ENCODE data around the gene GPR108. TPM values are rescaled to one million over a fixed set of nuclear protein-coding genes. Genes with fewer than 3 reads are reported as not detected.

GPR108 gene
- total and polyA plus RNA-seq, 7 experiments from 2014 or later: 36.1 to 96.5 (median 66.1) TPM

GRCh38 chr19:6690160-6690885 is 47.1 kb downstream of the GPR108 start:
- Histone ChIP-seq H3K36me3 (ENCODE audit: control insufficient read depth in 2 of 3, insufficient read depth in 3 of 3, low read length in 3 of 3) (no peaks in the 10 kb centered on the region), H3K4me3 (ENCODE audit: low read length) (no peak overlapping the region), H3K4me1 (ENCODE audit: control insufficient read depth in 2 of 2, insufficient read depth in 2 of 2, low read length in 2 of 2) (no peaks in the 10 kb centered on the region), H3K27me3 (ENCODE audit: control insufficient read depth in 2 of 2, insufficient read depth in 2 of 2, low read length in 2 of 2) (no peaks in the 10 kb centered on the region), H3K9me3 (ENCODE audit: control insufficient read depth in 2 of 3, low read length in 3 of 3) (no peaks in the 10 kb centered on the region), H3K27ac (ENCODE audit: low read depth, low read length) (no peak overlapping the region)
- Mint-ChIP-seq H3K9me3 (peaks cover 0 to 3% (median 0%) of the 10 kb centered on the region in 11 donors), H3K27ac (no peak overlapping the region), H3K4me1 (peaks cover 0 to 8% (median 0%) of the 10 kb centered on the region in 7 donors), H3K4me3 (no peak overlapping the region), H3K27me3 (peaks cover 0 to 5% (median 0%) of the 10 kb centered on the region in 5 donors), H3K36me3 (no peaks in the 10 kb centered on the region)
- intact Hi-C loops (cut with micrococcal nuclease): no loop called here
- ChIA-PET POLR2A (no interaction called here), CTCF (no interaction called here)
- ATAC-seq (no peak), DNase-seq (no peak)

DNA sequence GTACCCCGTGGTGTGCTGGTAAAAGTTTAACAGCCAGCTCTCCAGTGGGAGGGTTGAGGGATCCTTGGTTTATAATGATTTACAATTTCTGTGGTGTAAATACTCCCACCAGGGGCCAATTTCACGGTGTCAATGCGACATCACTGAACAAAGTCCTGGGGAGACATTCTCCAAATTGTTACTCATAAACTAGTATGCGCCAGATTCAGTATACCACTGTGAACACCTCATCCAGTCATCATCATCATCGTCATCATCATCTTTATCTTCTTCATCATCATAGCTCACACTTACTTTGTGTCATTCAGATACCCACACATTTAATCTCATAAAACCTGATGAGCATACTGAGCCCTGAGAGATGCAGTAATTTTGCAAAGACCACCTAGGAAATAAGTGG is 50.3 kb downstream of the GPR108 start:
- ATAC-seq: no peak
- peaks cover 0 to 4% (median 0%) of the 10 kb centered on the region in 7 donors for H3K4me1 Mint-ChIP-seq
- CTCF ChIA-PET: no interaction called here

DNA sequence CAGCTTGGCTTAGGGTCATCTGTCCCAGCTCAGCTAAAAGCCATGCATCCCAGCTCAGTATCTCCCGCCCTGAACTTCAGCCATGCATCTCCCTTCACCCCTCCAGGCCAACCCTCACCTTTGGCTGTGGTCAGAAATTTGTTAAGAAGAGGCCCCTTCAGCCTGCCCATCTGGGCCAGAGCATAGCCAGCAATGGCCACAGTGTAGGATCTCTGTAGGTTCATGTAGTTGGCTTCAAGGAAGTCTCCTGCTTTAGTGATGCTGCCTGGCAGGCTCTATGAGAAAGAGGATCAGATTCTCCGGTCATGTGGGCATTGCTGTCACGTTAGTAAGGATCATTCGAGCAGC is 50.8 kb downstream of the GPR108 start:
- Mint-ChIP-seq H3K4me3 (no peak overlapping the region), H3K9me3 (peaks cover 0 to 3% (median 0%) of the 10 kb centered on the region in 11 donors), H3K27ac (no peak overlapping the region), H3K27me3 (peaks cover 0 to 14% (median 0%) of the 10 kb centered on the region in 5 donors), H3K36me3 (no peaks in the 10 kb centered on the region), H3K4me1 (peaks cover 0 to 4% (median 0%) of the 10 kb centered on the region in 7 donors)
- Histone ChIP-seq H3K4me3 (ENCODE audit: low read length) (no peak overlapping the region), H3K36me3 (ENCODE audit: control insufficient read depth in 2 of 3, insufficient read depth in 3 of 3, low read length in 3 of 3) (no peaks in the 10 kb centered on the region), H3K9me3 (ENCODE audit: control insufficient read depth in 2 of 3, low read length in 3 of 3) (no peaks in the 10 kb centered on the region), H3K27me3 (ENCODE audit: control insufficient read depth in 2 of 2, insufficient read depth in 2 of 2, low read length in 2 of 2) (no peaks in the 10 kb centered on the region), H3K27ac (ENCODE audit: low read depth, low read length) (no peak overlapping the region), H3K4me1 (ENCODE audit: control insufficient read depth in 2 of 2, insufficient read depth in 2 of 2, low read length in 2 of 2) (no peaks in the 10 kb centered on the region)
- intact Hi-C loops (cut with micrococcal nuclease): no loop called here
- no peak for ATAC-seq
- DNase-seq: no peak
- ChIA-PET CTCF (no interaction called here), POLR2A (interaction anchor here (0.7 kb wide), 1 partner anchor 25 kb away, joined by 4 read pairs; no protein-coding TSS in a partner anchor)

More for the DNA sequence above, 50.3 kb downstream of the GPR108 start:
- H3K27me3 ChIP-seq (ENCODE audit: control insufficient read depth in 2 of 2, insufficient read depth in 2 of 2, low read length in 2 of 2): no peaks in the 10 kb centered on the region
- Mint-ChIP-seq H3K4me3 (no peak overlapping the region), H3K9me3 (peaks cover 0 to 3% (median 0%) of the 10 kb centered on the region in 11 donors), H3K27me3 (peaks cover 0 to 11% (median 0%) of the 10 kb centered on the region in 5 donors), H3K36me3 (no peaks in the 10 kb centered on the region), H3K27ac (no peak overlapping the region)
- no peaks in the 10 kb centered on the region for H3K36me3 ChIP-seq (ENCODE audit: control insufficient read depth in 2 of 3, insufficient read depth in 3 of 3, low read length in 3 of 3)
- H3K4me1 ChIP-seq (ENCODE audit: control insufficient read depth in 2 of 2, insufficient read depth in 2 of 2, low read length in 2 of 2): no peaks in the 10 kb centered on the region
- H3K9me3 ChIP-seq (ENCODE audit: control insufficient read depth in 2 of 3, low read length in 3 of 3): no peaks in the 10 kb centered on the region
- H3K4me3 ChIP-seq (ENCODE audit: low read length): no peak overlapping the region
- POLR2A ChIA-PET: interaction anchor here (0.7 kb wide), 1 partner anchor 25 kb away, joined by 4 read pairs; no protein-coding TSS in a partner anchor
- H3K27ac ChIP-seq (ENCODE audit: low read depth, low read length): no peak overlapping the region
- DNase-seq: no peak
- intact Hi-C loops (cut with micrococcal nuclease): no loop called here

GRCh38 chr19:6685962-6686627 is 51.3 kb downstream of the GPR108 start:
- intact Hi-C loops (cut with micrococcal nuclease): no loop called here
- CTCF ChIA-PET: no interaction called here
- Mint-ChIP-seq H3K27ac (no peak overlapping the region), H3K4me3 (no peak overlapping the region), H3K9me3 (peaks cover 0 to 3% (median 0%) of the 10 kb centered on the region in 11 donors), H3K27me3 (peaks cover 0 to 15% (median 0%) of the 10 kb centered on the region in 5 donors), H3K36me3 (no peaks in the 10 kb centered on the region), H3K4me1 (peaks cover 0 to 6% (median 0%) of the 10 kb centered on the region in 7 donors)
- H3K4me3 ChIP-seq (ENCODE audit: low read length): no peak overlapping the region
- H3K4me1 ChIP-seq (ENCODE audit: control insufficient read depth in 2 of 2, insufficient read depth in 2 of 2, low read length in 2 of 2): no peaks in the 10 kb centered on the region
- no peaks in the 10 kb centered on the region for H3K27me3 ChIP-seq (ENCODE audit: control insufficient read depth in 2 of 2, insufficient read depth in 2 of 2, low read length in 2 of 2)
- POLR2A ChIA-PET: no interaction called here
- DNase-seq (no peak), ATAC-seq (no peak)
- no peaks in the 10 kb centered on the region for H3K36me3 ChIP-seq (ENCODE audit: control insufficient read depth in 2 of 3, insufficient read depth in 3 of 3, low read length in 3 of 3)
- H3K9me3 ChIP-seq (ENCODE audit: control insufficient read depth in 2 of 3, low read length in 3 of 3): no peaks in the 10 kb centered on the region
- no peak overlapping the region for H3K27ac ChIP-seq (ENCODE audit: low read depth, low read length)

GRCh38 chr19:6685482-6685881 is 51.9 kb downstream of the GPR108 start:
- ChIA-PET POLR2A (no interaction called here), CTCF (no interaction called here)
- Histone ChIP-seq H3K36me3 (ENCODE audit: control insufficient read depth in 2 of 3, insufficient read depth in 3 of 3, low read length in 3 of 3) (no peaks in the 10 kb centered on the region), H3K27ac (ENCODE audit: low read depth, low read length) (no peak overlapping the region), H3K27me3 (ENCODE audit: control insufficient read depth in 2 of 2, insufficient read depth in 2 of 2, low read length in 2 of 2) (no peaks in the 10 kb centered on the region), H3K9me3 (ENCODE audit: control insufficient read depth in 2 of 3, low read length in 3 of 3) (no peaks in the 10 kb centered on the region), H3K4me3 (ENCODE audit: low read length) (no peak overlapping the region), H3K4me1 (ENCODE audit: control insufficient read depth in 2 of 2, insufficient read depth in 2 of 2, low read length in 2 of 2) (no peaks in the 10 kb centered on the region)
- no peak for DNase-seq
- H3K4me3 Mint-ChIP-seq: no peak overlapping the region
- intact Hi-C loops (cut with micrococcal nuclease): no loop called here
- H3K27me3 Mint-ChIP-seq: peaks cover 0 to 19% (median 0%) of the 10 kb centered on the region in 5 donors
- no peaks in the 10 kb centered on the region for H3K36me3 Mint-ChIP-seq
- peaks cover 0 to 3% (median 0%) of the 10 kb centered on the region in 11 donors for H3K9me3 Mint-ChIP-seq
- peaks cover 0 to 9% (median 0%) of the 10 kb centered on the region in 7 donors for H3K4me1 Mint-ChIP-seq
- no peak overlapping the region for H3K27ac Mint-ChIP-seq
- no peak for ATAC-seq

- Histone ChIP-seq H3K4me3 (ENCODE audit: low read length) (no peak overlapping the region), H3K27me3 (ENCODE audit: control insufficient read depth in 2 of 2, insufficient read depth in 2 of 2, low read length in 2 of 2) (no peaks in the 10 kb centered on the region), H3K4me1 (ENCODE audit: control insufficient read depth in 2 of 2, insufficient read depth in 2 of 2, low read length in 2 of 2) (no peaks in the 10 kb centered on the region), H3K36me3 (ENCODE audit: control insufficient read depth in 2 of 3, insufficient read depth in 3 of 3, low read length in 3 of 3) (no peaks in the 10 kb centered on the region), H3K9me3 (ENCODE audit: control insufficient read depth in 2 of 3, low read length in 3 of 3) (no peaks in the 10 kb centered on the region), H3K27ac (ENCODE audit: low read depth, low read length) (no peak overlapping the region)
- ChIA-PET CTCF (no interaction called here), POLR2A (no interaction called here)
- H3K4me1 Mint-ChIP-seq: peaks cover 0 to 14% (median 0%) of the 10 kb centered on the region in 7 donors
- peaks cover 0 to 21% (median 0%) of the 10 kb centered on the region in 5 donors for H3K27me3 Mint-ChIP-seq
- H3K4me3 Mint-ChIP-seq: no peak overlapping the region
- no peak for DNase-seq
- H3K36me3 Mint-ChIP-seq: peaks cover 0 to 5% (median 0%) of the 10 kb centered on the region in 5 donors
- H3K9me3 Mint-ChIP-seq: peaks cover 0 to 3% (median 0%) of the 10 kb centered on the region in 11 donors
- no peak overlapping the region for H3K27ac Mint-ChIP-seq
- intact Hi-C loops (cut with micrococcal nuclease): no loop called here
- ATAC-seq: no peak
Observed at GRCh38 chr19:6683971-6684370, 53.4 kb downstream of the GPR108 start.
